ENCODE measurements around the gene ATXN7L2.

ATXN7L2 gene

DNA sequence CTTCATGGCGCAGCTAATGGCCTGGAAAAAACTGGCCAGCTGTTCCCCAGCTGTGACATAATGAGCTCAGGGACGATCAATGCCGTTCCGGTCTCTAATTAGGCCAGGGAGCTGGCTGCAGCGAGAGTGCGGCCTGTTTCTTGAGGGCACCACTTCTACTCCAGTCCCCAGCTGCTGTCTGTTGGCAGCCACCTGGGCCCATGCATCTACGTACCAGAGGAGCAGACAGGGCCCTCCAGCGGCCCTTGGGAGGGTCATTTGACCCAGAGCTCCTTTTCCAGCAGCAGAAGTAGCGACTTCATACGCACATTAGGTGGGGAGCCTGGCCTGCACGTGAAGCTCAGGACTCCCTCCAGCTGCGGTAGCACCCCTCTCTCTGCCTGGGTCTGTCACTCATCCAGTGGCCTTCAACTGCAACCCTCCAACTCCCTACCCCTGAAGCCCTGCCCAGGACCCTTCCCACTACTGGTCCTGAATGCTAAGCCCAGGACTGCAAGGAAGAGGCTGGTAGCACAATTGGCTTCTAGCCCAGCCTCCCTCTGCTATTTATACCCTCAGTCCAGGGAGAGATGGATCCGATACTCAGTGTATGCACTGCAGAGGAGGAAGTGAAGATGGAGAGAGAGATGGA lies 46.9 kb downstream of the ATXN7L2 start:
- DNase-seq (ENCODE audit: low read depth, low spot score): no peak
- in situ Hi-C loops (cut with HindIII; ENCODE audit: low sequenced_read_pairs): no loop called here
- H3K4me3 ChIP-seq (ENCODE audit: low read depth, low read length): no peak overlapping the region
- TF ChIP-seq, protein P1, sequence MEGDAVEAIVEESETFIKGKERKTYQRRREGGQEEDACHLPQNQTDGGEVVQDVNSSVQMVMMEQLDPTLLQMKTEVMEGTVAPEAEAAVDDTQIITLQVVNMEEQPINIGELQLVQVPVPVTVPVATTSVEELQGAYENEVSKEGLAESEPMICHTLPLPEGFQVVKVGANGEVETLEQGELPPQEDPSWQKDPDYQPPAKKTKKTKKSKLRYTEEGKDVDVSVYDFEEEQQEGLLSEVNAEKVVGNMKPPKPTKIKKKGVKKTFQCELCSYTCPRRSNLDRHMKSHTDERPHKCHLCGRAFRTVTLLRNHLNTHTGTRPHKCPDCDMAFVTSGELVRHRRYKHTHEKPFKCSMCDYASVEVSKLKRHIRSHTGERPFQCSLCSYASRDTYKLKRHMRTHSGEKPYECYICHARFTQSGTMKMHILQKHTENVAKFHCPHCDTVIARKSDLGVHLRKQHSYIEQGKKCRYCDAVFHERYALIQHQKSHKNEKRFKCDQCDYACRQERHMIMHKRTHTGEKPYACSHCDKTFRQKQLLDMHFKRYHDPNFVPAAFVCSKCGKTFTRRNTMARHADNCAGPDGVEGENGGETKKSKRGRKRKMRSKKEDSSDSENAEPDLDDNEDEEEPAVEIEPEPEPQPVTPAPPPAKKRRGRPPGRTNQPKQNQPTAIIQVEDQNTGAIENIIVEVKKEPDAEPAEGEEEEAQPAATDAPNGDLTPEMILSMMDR (IDR thresholded peaks at IDR 0.05; ENCODE audit: low read depth, low read length): no peak

DNA sequence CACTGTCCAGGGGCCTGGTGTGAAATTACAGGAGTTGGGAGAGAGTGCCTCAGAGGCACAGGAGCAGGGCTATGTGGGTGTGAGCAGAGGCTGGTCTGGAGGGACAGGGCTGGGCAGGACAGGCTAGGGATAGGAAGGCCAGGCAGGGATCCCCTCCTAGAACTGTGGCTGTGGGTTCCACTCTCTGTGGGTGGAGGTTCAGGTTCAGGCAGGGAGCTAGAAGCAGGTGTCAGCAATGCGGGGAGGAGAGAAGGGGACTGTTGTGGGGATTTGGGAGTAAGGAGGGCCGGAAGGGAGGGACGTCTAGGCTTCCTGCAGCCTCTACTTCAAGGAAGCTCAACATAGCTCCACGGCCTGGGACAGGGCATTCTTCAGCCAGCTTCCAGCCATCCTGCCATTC lies 47.7 kb downstream of the ATXN7L2 start:
- no peak for DNase-seq (ENCODE audit: low read depth, low spot score)
- no peak overlapping the region for H3K4me3 ChIP-seq (ENCODE audit: low read depth, low read length)
- in situ Hi-C loops (cut with HindIII; ENCODE audit: low sequenced_read_pairs): no loop called here
- TF ChIP-seq, protein P1 (IDR thresholded peaks at IDR 0.05; ENCODE audit: low read depth, low read length): no peak

- no peak for DNase-seq (ENCODE audit: low read depth, low spot score)
- in situ Hi-C loops (cut with HindIII; ENCODE audit: low sequenced_read_pairs): no loop called here
- TF ChIP-seq, protein P1 (IDR thresholded peaks at IDR 0.05; ENCODE audit: low read depth, low read length): no peak
- no peak overlapping the region for H3K4me3 ChIP-seq (ENCODE audit: low read depth, low read length)
Measured at GRCh38 chr1:109531826-109532364, 48.2 kb downstream of the ATXN7L2 start.

DNA sequence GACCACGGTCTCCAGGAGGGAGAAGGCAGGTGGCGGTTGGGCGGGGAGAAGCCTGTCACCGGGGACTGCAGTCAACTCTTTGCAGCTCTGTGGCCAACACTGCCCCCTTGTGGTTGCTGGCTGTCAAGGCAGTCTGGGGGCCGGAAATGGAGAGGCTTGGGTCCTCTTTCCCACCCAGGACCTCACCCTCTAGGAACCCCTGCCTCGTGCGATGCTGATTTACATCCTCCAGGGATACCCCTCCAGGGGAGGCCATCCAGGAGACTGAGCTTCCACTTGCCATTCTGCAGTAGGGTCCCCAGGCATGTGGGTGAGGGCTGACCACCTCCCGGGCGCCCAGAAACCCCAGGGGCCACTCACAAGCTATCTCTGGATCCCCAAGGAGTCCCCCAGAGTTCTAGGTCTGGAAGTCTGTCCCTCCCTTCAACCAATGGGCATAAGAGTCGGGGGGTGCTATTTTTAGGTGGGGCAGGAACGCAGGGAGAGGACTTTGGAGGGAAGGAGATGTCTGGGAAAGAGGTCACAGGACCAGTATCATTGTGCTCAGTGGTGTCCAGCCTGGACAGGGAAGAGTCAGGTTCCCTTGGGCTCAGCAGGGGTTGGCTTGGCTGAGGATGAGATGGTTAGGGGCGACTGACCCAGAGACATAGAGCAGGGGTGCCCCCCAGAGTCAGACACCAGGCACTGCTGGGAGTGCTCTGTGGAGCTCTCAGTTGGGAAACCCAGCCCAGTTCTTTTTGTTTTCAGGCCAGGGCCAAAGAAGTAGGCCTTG lies 48.8 kb downstream of the ATXN7L2 start:
- TF ChIP-seq, protein P1 (IDR thresholded peaks at IDR 0.05; ENCODE audit: low read depth, low read length): peak; percentile 98
- DNase-seq (ENCODE audit: low read depth, low spot score): peak; percentile 66
- in situ Hi-C loops (cut with HindIII; ENCODE audit: low sequenced_read_pairs): no loop called here
- no peak overlapping the region for H3K4me3 ChIP-seq (ENCODE audit: low read depth, low read length)

GRCh38 chr1:109534307-109534858 lies 50.7 kb downstream of the ATXN7L2 start:
- no peak for DNase-seq (ENCODE audit: low read depth, low spot score)
- in situ Hi-C loops (cut with HindIII; ENCODE audit: low sequenced_read_pairs): no loop called here
- no peak overlapping the region for H3K4me3 ChIP-seq (ENCODE audit: low read depth, low read length)
- TF ChIP-seq, protein P1 (IDR thresholded peaks at IDR 0.05; ENCODE audit: low read depth, low read length): no peak

DNA sequence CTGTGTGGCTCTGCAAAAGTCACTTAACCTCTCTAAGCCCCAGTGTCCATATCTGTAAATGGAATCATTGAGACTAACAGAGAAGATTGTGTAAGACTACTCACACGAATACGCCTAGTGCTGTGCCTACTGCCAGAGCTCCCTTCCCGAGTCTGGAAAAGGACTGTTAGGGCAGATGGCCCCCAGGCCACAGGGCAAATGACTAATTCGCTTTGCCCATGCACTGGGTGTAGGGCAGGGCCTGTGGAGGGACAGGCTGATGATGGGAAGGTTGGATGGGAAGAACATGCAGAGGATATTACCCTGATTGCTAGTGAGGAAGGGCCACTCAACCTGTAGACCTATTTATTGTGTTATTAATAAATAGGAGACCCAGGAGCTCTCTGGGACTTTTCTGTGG lies 51.8 kb downstream of the ATXN7L2 start:
- no peak overlapping the region for H3K4me3 ChIP-seq (ENCODE audit: low read depth, low read length)
- in situ Hi-C loops (cut with HindIII; ENCODE audit: low sequenced_read_pairs): no loop called here
- DNase-seq (ENCODE audit: low read depth, low spot score): no peak
- TF ChIP-seq, protein P1 (IDR thresholded peaks at IDR 0.05; ENCODE audit: low read depth, low read length): no peak
